ENCODE measurements around the gene JAKMIP2.

GRCh38 chr5:147688656-147689356, 93.7 kb downstream of the JAKMIP2 start:
- TF ChIP-seq CTCF (IDR thresholded peaks at IDR 0.05) (no peak), USF2 (IDR thresholded peaks at IDR 0.05; ENCODE audit: borderline replicate concordance, low read depth, low read length) (no peak), YY1 (IDR thresholded peaks at IDR 0.05; ENCODE audit: low read depth) (no peak), MAX (IDR thresholded peaks at IDR 0.05; ENCODE audit: low read depth) (no peak), TAF1 (IDR thresholded peaks at IDR 0.05; ENCODE audit: borderline replicate concordance, low read depth, low read length) (no peak), USF1 (IDR thresholded peaks at IDR 0.05; ENCODE audit: borderline replicate concordance, low read depth) (no peak), RCOR1 (IDR thresholded peaks at IDR 0.05; ENCODE audit: low read length) (no peak), NRF1 (IDR thresholded peaks at IDR 0.05; ENCODE audit: low read depth, low read length) (no peak), MEF2A (IDR thresholded peaks at IDR 0.05; ENCODE audit: borderline replicate concordance, low read depth) (no peak)
